Memory B cell (primary cell): Measurements from ENCODE around the gene IQSEC1.

Experiments used
- ATAC-seq: fragments of 150-1000 bp; cut with Tn5 transposase; 2 replicates; pipeline ENCODE4 v1.10.0; 2021; ENCODE audit warnings: low read depth, mild to moderate bottlenecking, moderate library complexity
- DNase-seq, 2 donors: peaks; one replicate each; pipeline ENCODE4 v3.0.0; 2022; ENCODE audit warnings: low spot score in 2 of 2
- H3K27ac Mint-ChIP-seq: one replicate; pipeline ENCODE4 v1.8.0; 2022; ENCODE audit warnings: mild to moderate bottlenecking, moderate library complexity, mixed read lengths
- H3K27me3 Mint-ChIP-seq: one replicate; pipeline ENCODE4 v1.8.0; 2022; ENCODE audit warnings: mixed read lengths
- H3K36me3 Mint-ChIP-seq: one replicate; pipeline ENCODE4 v1.8.0; 2022; ENCODE audit warnings: mild to moderate bottlenecking, mixed read lengths
- H3K4me1 Mint-ChIP-seq: one replicate; pipeline ENCODE4 v1.8.0; 2022; ENCODE audit warnings: mixed read lengths
- H3K4me3 Mint-ChIP-seq: one replicate; pipeline ENCODE4 v1.8.0; 2022; ENCODE audit warnings: mild to moderate bottlenecking, moderate library complexity, mixed read lengths
- H3K9me3 Mint-ChIP-seq: one replicate; pipeline ENCODE4 v1.8.0; 2022; ENCODE audit warnings: mixed read lengths

IQSEC1 gene

DNA sequence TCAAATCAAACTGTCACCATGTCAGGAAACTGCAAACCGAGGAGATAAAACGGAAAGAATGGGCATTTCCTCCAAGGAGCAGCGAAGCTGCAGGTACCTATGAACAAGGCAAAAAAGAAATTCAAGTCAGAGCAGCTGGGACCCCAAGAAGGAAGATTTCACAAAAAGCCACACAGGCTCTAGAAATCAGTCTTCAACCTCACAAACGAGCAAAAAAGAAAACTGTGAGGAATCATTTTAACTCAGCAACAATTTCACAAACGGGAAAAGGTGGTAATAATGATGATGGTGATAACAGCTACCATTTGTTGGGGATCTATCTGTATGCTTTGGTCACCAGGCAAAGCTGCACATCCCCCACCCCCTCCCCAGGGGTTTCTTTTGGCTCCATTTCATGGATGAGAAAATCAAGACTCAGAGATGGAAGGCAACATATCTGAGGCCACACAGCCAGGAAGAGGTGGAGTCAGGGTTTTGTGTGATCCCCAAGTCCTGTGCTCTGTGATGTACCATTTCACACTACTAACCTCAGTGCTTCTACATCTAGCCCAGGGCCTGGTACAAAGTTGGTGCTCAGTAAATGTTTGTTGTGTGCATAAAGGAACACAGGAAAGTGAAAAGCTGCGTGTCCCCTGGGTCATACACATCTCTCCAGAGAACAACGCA, 109.9 kb downstream of the IQSEC1 start:
- Mint-ChIP-seq H3K9me3 (no peaks in the 10 kb centered on the region), H3K4me3 (no peak overlapping the region), H3K4me1 (peaks cover 76% of the 10 kb centered on the region), H3K36me3 (peaks cover 7% of the 10 kb centered on the region), H3K27ac (no peak overlapping the region), H3K27me3 (no peaks in the 10 kb centered on the region)
- no peak for DNase-seq
- ATAC-seq, result no peak

GRCh38 chr3:12962292-12962691, 110.9 kb downstream of the IQSEC1 start:
- no peaks in the 10 kb centered on the region for H3K9me3 Mint-ChIP-seq
- H3K36me3 Mint-ChIP-seq, result peaks cover 6% of the 10 kb centered on the region
- H3K27me3 Mint-ChIP-seq, result no peaks in the 10 kb centered on the region
- H3K4me3 Mint-ChIP-seq, result no peak overlapping the region
- peak overlapping the region; percentile 56 for H3K27ac Mint-ChIP-seq
- DNase-seq (no peak), ATAC-seq (no peak)
- H3K4me1 Mint-ChIP-seq, result peaks cover 77% of the 10 kb centered on the region

GRCh38 chr3:12961697-12962036, 111.6 kb downstream of the IQSEC1 start:
- H3K9me3 Mint-ChIP-seq, result no peaks in the 10 kb centered on the region
- peak overlapping the region; percentile 56 for H3K27ac Mint-ChIP-seq
- H3K4me3 Mint-ChIP-seq, result no peak overlapping the region
- H3K36me3 Mint-ChIP-seq, result peaks cover 7% of the 10 kb centered on the region
- peaks cover 78% of the 10 kb centered on the region for H3K4me1 Mint-ChIP-seq
- H3K27me3 Mint-ChIP-seq, result no peaks in the 10 kb centered on the region
- DNase-seq, result no peak
- ATAC-seq, result no peak

DNA sequence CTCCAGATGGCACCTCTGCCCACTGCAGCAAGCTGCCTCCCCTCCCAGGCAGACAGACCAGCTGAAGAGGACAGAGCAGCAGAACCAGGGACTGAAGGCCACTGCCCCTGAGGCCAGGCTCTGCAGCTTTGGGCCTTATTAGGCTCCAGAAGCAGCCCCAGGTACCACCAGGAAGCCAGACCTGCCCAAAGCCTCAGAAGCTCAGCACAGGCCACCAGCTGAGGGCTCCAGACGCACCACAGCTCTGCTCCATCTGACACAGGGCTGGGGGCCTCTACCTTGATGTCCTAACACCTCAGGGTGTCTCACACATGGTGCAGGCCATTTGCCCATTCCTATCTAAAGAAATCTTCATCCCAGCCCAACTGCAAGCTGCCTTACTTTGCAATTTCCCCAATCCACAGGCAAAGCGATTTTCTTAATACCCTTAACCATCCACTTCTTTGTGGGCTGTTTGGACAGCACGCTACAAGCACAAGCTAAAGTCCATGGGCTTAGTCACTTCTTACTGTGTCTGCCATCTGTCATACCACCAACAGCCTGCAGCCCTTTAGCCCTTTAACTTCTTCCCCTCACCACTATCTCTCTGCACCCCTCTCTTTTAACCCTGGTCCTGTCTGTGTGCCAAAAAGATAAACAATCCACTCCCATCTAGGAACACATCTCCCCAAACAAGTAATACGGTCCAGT, 112.1 kb downstream of the IQSEC1 start:
- Mint-ChIP-seq H3K4me1 (peaks cover 76% of the 10 kb centered on the region), H3K27me3 (no peaks in the 10 kb centered on the region), H3K9me3 (no peaks in the 10 kb centered on the region), H3K27ac (peak overlapping the region; percentile 79), H3K36me3 (peaks cover 7% of the 10 kb centered on the region), H3K4me3 (peak overlapping the region; percentile 85)
- ATAC-seq, result no peak
- no peak for DNase-seq

GRCh38 chr3:12960497-12960896, 112.7 kb downstream of the IQSEC1 start:
- DNase-seq, result no peak
- peaks cover 7% of the 10 kb centered on the region for H3K36me3 Mint-ChIP-seq
- peak overlapping the region; percentile 85 for H3K4me3 Mint-ChIP-seq
- no peaks in the 10 kb centered on the region for H3K27me3 Mint-ChIP-seq
- no peak for ATAC-seq
- H3K4me1 Mint-ChIP-seq, result peaks cover 72% of the 10 kb centered on the region
- no peaks in the 10 kb centered on the region for H3K9me3 Mint-ChIP-seq
- H3K27ac Mint-ChIP-seq, result peak overlapping the region; percentile 79

- Mint-ChIP-seq H3K4me3 (peak overlapping the region; percentile 85), H3K9me3 (no peaks in the 10 kb centered on the region), H3K27me3 (no peaks in the 10 kb centered on the region), H3K4me1 (peaks cover 71% of the 10 kb centered on the region), H3K27ac (peak overlapping the region; percentile 79), H3K36me3 (peaks cover 7% of the 10 kb centered on the region)
- DNase-seq (peak in 1 of 2 donors; percentile 44), ATAC-seq (peak; percentile 56)
Observed at GRCh38 chr3:12959838-12960378, 113.3 kb downstream of the IQSEC1 start.

DNA sequence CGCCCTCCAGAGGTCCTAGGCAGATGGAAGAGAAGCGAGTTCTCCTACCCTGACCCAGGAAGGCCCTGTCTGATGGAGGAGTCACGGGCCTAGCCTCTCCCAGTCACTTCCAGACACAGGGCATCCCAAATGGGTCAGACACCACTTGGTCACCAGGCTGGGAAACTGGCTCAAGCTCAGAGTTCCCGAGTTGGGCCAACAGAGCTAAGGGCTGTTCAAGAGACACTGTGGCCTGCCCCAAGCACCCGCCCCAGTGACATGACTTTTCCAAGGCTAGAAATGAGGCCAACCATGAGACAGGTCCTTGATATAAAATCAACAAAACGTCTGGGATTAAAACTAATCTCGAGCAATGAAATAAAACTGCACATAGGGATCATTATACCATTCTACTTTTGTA, 113.8 kb downstream of the IQSEC1 start:
- Mint-ChIP-seq H3K36me3 (peaks cover 7% of the 10 kb centered on the region), H3K27me3 (no peaks in the 10 kb centered on the region), H3K9me3 (no peaks in the 10 kb centered on the region), H3K4me3 (peak overlapping the region; percentile 85), H3K4me1 (peaks cover 76% of the 10 kb centered on the region), H3K27ac (peak overlapping the region; percentile 79)
- ATAC-seq (no peak), DNase-seq (no peak)

DNA sequence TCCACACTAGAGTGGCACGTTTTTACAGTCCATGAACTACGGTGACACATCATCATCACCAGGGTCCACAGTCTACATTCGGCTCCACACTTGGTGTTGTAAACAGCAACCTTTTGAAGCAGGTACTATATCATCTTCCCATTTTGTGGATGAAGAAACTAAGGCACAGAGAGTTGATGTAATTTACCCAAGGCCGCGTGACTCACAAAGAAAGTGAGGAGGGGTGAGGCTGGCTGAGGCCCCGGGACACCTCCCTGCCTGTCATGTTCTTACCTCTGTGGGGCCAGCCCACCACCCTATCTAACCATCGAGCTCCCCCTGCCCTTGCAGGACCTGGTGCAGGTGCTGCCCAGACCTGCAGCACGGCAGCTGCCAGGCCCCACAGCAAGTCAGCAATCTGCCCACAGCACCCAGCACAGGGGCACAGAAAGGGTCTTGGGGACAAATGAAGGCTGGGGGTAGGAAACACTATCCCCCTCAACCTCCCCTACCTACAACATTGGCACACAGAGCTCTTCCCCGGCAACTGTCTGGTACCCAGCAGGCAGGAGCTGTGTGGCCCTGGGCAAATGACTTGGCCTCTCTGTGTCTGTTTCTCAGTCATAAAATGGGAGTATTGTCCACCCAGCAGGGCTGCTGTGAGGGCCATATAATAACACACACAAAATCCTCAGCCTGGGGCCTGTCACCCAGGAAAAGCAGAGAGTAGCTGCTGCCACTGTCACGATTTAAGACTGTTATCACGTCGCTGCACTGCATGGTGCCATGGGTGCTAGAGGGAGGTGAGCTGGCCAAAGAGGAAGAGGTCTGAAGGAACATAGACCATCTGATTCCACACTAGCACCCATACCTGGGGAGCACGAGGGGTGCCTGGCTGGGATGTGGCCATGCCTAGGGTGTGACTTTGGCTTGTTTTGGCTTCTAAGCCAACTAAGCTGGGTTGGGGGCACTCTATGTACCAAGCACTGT, 115.1 kb downstream of the IQSEC1 start:
- DNase-seq, result no peak
- no peaks in the 10 kb centered on the region for H3K9me3 Mint-ChIP-seq
- peaks cover 7% of the 10 kb centered on the region for H3K36me3 Mint-ChIP-seq
- H3K4me1 Mint-ChIP-seq, result peaks cover 74% of the 10 kb centered on the region
- no peaks in the 10 kb centered on the region for H3K27me3 Mint-ChIP-seq
- peak overlapping the region; percentile 61 for H3K4me3 Mint-ChIP-seq
- H3K27ac Mint-ChIP-seq, result peak overlapping the region; percentile 79
- ATAC-seq, result no peak

- Mint-ChIP-seq H3K36me3 (peaks cover 6% of the 10 kb centered on the region), H3K9me3 (no peaks in the 10 kb centered on the region), H3K27me3 (no peaks in the 10 kb centered on the region), H3K4me1 (peaks cover 70% of the 10 kb centered on the region), H3K4me3 (no peak overlapping the region), H3K27ac (no peak overlapping the region)
- DNase-seq (no peak), ATAC-seq (no peak)
Observed at GRCh38 chr3:12957339-12957738, 115.9 kb downstream of the IQSEC1 start.

DNA sequence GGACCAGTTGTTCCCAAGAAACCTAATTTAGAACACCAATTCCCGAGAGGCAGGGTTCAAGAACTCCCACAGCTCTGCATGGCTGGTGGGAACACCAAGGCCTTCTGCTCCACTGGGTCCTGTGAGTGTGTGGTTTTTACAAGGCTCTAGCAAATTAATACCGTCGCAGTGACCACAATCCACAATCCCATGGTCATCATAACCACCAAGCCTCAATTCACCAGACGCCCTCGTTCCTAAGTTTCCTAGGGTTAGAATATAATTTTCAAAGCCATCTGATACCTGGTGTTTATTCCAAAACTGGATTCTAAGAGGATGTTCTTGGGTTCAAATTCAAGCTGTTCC, 116.9 kb downstream of the IQSEC1 start:
- H3K27ac Mint-ChIP-seq, result peak overlapping the region; percentile 87
- H3K4me3 Mint-ChIP-seq, result peak overlapping the region; percentile 28
- peaks cover 68% of the 10 kb centered on the region for H3K4me1 Mint-ChIP-seq
- ATAC-seq (no peak), DNase-seq (no peak)
- peaks cover 5% of the 10 kb centered on the region for H3K36me3 Mint-ChIP-seq
- H3K27me3 Mint-ChIP-seq, result no peaks in the 10 kb centered on the region
- H3K9me3 Mint-ChIP-seq, result no peaks in the 10 kb centered on the region

GRCh38 chr3:12955651-12956315, 117.4 kb downstream of the IQSEC1 start:
- H3K4me1 Mint-ChIP-seq, result peaks cover 63% of the 10 kb centered on the region
- no peaks in the 10 kb centered on the region for H3K9me3 Mint-ChIP-seq
- no peaks in the 10 kb centered on the region for H3K27me3 Mint-ChIP-seq
- H3K36me3 Mint-ChIP-seq, result peaks cover 5% of the 10 kb centered on the region
- DNase-seq (no peak), ATAC-seq (no peak)
- H3K4me3 Mint-ChIP-seq, result peak overlapping the region; percentile 68
- H3K27ac Mint-ChIP-seq, result peak overlapping the region; percentile 87

DNA sequence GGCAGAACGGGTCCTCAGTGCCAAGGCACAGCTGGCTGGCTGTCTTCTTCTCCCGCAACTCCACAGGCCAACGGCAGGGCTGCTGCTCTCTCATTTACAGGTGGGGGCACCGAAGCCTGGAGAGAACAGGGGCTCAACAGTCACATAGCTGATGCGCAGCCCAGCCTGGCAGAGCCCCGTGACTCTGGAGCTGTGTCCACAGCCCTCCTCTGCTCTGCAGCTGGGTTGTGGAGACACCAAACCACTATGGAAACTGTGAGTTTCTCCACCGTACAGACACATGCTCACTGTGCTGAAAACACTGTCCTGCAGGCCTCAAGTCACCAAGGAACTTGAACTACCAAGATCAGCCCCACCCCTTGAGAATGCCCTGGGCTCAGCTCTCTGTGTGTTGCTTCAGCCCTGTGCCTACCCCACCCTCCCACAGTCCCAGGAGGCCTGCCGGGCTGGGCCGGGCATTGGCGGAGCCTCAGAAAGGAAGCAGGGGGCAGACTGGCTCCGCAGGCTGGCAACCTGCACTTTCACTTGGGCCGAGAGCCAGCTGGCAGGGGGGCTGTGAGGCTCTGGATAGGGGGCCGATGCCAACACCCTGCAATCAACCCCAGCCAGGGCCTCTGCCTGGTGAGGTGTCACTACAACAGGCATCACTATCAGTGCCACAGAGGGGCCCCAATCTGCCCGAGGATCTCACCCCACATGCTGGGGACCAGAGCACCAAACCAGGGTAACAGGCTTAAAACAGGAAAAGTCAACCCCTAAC, 118.2 kb downstream of the IQSEC1 start:
- Mint-ChIP-seq H3K4me3 (peak overlapping the region; percentile 68), H3K9me3 (no peaks in the 10 kb centered on the region), H3K36me3 (peaks cover 5% of the 10 kb centered on the region), H3K27me3 (no peaks in the 10 kb centered on the region), H3K27ac (peak overlapping the region; percentile 87), H3K4me1 (peaks cover 59% of the 10 kb centered on the region)
- DNase-seq (peak; percentile 77 to 78), ATAC-seq (peak; percentile 95)

GRCh38 chr3:12954180-12954579, 119.0 kb downstream of the IQSEC1 start:
- DNase-seq, result no peak
- ATAC-seq, result no peak
- Mint-ChIP-seq H3K9me3 (no peaks in the 10 kb centered on the region), H3K4me1 (peaks cover 61% of the 10 kb centered on the region), H3K4me3 (peak overlapping the region; percentile 61), H3K27ac (peak overlapping the region; percentile 87), H3K27me3 (no peaks in the 10 kb centered on the region), H3K36me3 (peaks cover 5% of the 10 kb centered on the region)
